Suprapubic skin (tissue), 4 donors: ENCODE data around the gene SCGB2B2.

Source experiments
- EP300 ChIP-seq: sonication (generic); formaldehyde crosslinking; IDR thresholded peaks from one replicate; pipeline ENCODE4 v1.6.1; 2017; ENCODE audit warnings: antibody characterized with exemption
- POLR2A ChIP-seq, 2 donors: fragments of 450-650 bp; IDR thresholded peaks; one replicate each; pipeline ENCODE4 v1.6.1; 2017; ENCODE audit warnings: antibody characterized with exemption in 2 of 2, mild to moderate bottlenecking in 2 of 2, moderate library complexity in 2 of 2
- POLR2AphosphoS5 ChIP-seq, 3 donors: sonication (generic); formaldehyde crosslinking; IDR thresholded peaks; one replicate each; pipeline ENCODE4 v1.6.1; 2017; ENCODE audit warnings: antibody characterized with exemption in 3 of 3
- TF ChIP-seq, protein P1 (sequence below), 2 donors: fragments of 200-600 bp in 1 of 2; fragments of 450-650 bp in 1 of 2; sonication (generic) in 1 of 2; IDR thresholded peaks; one replicate each; pipeline ENCODE4 v1.5.1; 2016 to 2019; ENCODE audit warnings: antibody characterized with exemption in 2 of 2, mild to moderate bottlenecking in 1 of 2, moderate library complexity in 1 of 2

GRCh38 chr19:34645551-34645950 lies 31.4 kb downstream of the SCGB2B2 start:
- TF ChIP-seq, protein P1, sequence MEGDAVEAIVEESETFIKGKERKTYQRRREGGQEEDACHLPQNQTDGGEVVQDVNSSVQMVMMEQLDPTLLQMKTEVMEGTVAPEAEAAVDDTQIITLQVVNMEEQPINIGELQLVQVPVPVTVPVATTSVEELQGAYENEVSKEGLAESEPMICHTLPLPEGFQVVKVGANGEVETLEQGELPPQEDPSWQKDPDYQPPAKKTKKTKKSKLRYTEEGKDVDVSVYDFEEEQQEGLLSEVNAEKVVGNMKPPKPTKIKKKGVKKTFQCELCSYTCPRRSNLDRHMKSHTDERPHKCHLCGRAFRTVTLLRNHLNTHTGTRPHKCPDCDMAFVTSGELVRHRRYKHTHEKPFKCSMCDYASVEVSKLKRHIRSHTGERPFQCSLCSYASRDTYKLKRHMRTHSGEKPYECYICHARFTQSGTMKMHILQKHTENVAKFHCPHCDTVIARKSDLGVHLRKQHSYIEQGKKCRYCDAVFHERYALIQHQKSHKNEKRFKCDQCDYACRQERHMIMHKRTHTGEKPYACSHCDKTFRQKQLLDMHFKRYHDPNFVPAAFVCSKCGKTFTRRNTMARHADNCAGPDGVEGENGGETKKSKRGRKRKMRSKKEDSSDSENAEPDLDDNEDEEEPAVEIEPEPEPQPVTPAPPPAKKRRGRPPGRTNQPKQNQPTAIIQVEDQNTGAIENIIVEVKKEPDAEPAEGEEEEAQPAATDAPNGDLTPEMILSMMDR (IDR thresholded peaks at IDR 0.05): no peak
- TF ChIP-seq POLR2A (IDR thresholded peaks at IDR 0.05) (no peak), EP300 (no peak), POLR2AphosphoS5 (IDR thresholded peaks at IDR 0.05) (no peak)
